SIG-M5 (cell line): ENCODE measurements around the gene KLHL22.
"Not testable (repeated sequence)": the region's sequence is repeated elsewhere in the genome, so short reads cannot be mapped to it uniquely, and the experiment has no call there.

Experiments used
- DNase-seq: peaks from one replicate; lab custom pipeline; 2025; lab: John Stamatoyannopoulos, UW

Gene KLHL22

DNA sequence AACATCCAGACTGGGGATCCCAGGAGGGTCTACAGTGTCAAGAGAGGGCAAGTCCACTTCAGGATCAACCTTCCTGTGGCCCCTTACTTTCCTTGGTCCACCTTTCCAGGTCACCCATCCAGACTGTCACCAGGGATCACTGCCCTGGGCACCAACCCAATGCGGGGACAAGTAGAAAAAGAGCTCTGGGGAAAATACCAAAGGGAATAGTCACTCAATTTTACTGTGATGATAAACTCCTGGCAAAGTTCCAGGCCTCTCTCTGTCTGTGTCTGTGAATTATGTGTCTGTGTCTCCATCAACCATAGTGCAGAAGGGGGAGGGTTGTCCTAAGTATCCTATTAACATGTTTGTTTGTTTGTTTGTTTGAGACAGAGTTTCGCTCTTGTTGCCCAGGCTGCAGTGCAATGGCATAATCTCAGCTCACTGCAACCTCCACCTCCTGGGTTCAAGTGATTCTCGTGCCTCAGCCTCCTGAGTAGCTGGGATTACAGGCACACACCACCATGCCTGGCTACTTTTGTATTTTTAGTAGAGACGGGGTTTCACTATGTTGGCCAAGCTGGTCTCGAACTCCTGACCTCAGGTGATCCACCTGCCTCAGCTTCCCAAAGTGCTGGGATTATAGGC lies 8.8 kb upstream of the KLHL22 start:
- DNase-seq, result not testable (repeated sequence)

DNA sequence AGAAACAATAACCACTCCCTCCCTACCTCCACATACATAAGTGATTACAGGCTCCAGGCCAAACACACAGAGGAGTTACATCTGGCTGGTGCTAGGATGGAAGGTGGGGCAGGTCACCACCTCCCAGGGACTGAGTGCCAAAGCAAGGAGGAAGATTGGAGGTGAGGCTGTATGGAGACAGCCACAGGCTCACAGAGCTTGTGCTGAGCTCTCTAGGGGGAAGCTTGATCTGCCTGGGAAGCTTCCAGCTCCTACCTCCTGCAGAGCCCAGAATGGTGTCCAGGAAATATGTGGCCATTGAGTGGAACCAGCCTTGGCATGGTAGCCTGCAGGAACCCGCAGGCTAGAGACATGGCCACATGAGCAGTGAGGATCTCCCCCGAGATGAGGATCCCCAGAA lies 8.2 kb upstream of the KLHL22 start:
- no peak for DNase-seq

- DNase-seq, result no peak
Observed at GRCh38 chr22:20499769-20500168, 4.2 kb upstream of the KLHL22 start.

GRCh38 chr22:20498913-20499312 lies 3.3 kb upstream of the KLHL22 start:
- no peak for DNase-seq

- no peak for DNase-seq
Observed at GRCh38 chr22:20497426-20497825, 1.8 kb upstream of the KLHL22 start.

- no peak for DNase-seq
Observed at GRCh38 chr22:20495861-20496681, 476 bp upstream of the KLHL22 start.

GRCh38 chr22:20491346-20491745 lies 4.2 kb downstream of the KLHL22 start:
- DNase-seq, result no peak

DNA sequence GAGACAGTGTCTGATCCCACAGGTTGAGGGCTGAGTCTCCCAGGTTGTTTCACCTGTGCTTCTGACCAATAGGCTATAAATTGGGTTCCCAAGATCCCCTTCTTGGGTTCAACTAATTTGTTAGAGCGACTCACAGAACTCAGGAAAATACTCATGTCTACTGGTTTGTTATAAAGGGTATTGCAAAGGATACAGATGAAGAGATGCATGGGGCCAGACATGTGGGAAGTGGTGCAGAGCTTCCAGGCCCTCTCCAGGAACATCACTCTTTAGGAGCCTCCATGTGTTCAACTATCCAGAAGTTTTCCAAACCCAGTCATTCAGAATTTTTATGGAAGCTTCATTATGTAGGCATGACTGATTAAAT lies 4.7 kb downstream of the KLHL22 start:
- no peak for DNase-seq

DNA sequence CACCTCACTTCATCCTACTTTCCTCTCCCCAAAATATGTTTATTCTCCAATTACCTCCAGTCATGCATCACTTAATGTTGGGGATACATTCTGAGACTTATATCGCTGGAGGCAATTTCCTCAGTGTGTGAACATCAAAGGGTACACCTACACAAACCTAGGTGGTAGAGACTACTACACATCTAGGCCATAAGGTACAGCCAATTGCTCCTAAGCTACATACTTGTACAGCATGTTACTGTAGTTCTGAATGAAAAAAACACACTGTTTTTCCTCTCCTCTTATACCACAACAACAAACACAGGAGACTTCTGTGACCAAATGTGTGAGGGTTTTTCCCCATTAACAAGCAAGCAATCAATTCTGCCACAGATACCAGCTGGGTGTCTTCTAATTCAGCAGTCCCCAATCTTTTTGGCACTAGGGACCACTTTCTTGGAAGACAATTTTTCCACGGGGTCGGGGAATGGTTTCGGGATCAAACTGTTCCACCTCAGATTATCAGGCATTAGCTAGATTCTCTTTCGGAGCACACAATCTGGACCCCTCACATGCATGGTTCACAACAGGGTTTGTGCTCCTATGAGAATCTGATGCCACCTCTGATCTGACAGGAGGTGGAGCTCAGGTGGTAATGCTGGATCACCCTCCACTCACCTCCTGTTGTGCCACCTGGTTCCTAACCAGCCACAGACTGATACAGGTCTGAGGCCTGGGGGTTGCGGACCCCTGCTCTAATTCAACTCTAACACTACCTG lies 5.2 kb downstream of the KLHL22 start:
- no peak for DNase-seq

DNA sequence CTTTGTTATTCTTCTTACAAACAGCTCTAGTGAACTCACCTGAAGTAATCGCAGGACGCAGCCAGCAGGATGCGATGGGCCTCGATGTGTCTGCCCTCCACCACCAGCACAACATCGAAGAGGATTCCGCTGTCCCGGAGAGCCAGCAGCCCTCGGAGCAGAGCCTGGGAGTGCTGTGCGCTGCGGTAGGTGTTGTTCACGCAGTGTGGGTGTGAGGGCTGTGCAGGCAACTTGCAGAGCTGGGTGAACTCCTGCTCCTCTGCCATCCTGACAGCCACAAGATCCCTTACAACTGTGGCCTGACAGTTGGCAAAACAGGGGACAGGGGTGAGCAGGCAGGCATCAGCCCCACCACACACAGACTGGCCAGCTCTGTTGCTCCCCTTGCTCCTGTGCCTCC lies 6.6 kb downstream of the KLHL22 start:
- no peak for DNase-seq

DNA sequence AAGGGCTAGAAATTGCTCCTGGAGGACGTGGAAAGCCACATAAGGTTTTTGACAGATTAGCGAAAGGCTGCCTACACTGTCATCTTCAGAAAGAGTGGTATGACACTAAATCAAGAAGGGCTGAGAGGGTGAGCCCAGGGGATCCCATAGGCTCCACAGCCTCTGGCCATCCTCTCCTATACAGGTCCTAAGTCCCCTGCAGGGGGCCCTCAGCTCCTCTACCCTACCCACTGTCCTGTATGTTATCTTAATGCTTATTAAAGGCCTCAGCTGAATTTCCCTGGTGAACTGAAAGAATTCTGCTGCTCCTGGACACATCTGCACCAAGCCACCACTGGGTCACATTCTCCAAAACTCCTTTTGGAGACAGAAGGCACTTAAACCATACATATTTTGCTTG lies 7.9 kb downstream of the KLHL22 start:
- no peak for DNase-seq

GRCh38 chr22:20486229-20486628 lies 9.4 kb downstream of the KLHL22 start:
- DNase-seq, result no peak

- no peak for DNase-seq
Observed at GRCh38 chr22:20484948-20485683, 10.5 kb downstream of the KLHL22 start.

- no peak for DNase-seq
Observed at GRCh38 chr22:20483771-20484170, 11.8 kb downstream of the KLHL22 start.

DNA sequence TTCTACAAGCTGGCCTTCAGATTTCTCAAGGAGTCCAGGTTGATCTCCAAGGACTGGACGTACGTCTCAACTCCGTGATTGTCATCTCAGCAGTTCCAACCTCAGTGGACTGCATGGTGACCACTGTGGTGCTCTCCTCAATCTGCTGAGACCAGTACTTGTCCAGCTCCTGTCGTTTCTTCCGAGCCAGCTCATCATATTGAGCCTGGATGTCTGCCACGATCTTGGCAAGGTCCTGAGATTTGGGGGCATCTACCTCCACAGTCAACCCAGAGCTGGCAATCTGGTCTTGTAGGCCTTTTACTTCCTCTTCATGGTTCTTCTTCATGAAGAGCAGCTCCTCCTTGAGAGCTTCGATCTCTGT lies 12.5 kb downstream of the KLHL22 start:
- DNase-seq, result not testable (repeated sequence)

DNA sequence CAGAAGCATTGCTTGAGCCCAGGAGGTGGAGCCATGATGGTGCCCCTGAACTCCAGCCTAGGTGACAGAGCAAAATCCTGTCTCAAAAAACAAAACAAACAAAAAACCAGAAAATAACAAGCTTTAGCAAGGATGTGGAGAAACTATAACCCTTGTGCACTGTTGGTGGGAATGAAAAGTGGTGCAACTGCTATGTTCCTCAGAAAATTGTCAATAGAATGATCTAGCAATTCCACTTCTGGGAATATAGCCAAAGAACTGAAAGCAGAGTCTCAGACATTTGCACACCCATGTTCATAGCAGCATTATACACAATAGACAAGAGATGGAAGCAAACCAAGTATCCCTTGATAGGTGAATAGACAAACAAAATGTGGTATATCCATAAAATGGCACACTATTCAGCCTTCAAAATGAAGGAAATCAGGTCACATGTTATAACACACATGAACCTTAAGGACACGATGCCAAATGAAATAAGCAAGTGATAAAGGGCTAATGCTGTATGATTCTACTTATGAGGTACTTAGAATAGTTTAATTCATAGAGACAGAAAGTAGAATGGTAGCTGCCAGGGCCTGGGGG lies 15.9 kb downstream of the KLHL22 start:
- DNase-seq, result no peak

- not testable (repeated sequence) for DNase-seq
Observed at GRCh38 chr22:20478059-20478458, 17.5 kb downstream of the KLHL22 start.

GRCh38 chr22:20475569-20475968 lies 20.0 kb downstream of the KLHL22 start:
- DNase-seq, result not testable (repeated sequence)

DNA sequence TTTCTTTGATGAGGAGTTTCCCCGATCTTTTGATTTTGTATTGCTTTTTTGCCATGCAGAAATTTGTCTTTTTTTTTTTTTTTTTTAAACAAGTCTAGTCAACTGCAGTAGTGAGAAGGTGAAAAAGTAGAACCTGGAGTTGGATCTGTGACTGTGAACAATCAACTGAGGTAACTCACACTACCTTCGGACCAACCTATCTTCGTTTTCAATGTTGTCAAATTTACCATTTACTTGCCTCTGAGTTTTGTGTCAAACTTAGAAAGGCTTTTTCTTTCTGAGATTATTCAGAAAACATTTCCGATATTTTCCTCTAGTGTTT lies 20.5 kb downstream of the KLHL22 start:
- DNase-seq, result no peak

- DNase-seq, result no peak
Observed at GRCh38 chr22:20472629-20473442, 22.8 kb downstream of the KLHL22 start.

GRCh38 chr22:20471126-20471833 lies 24.3 kb downstream of the KLHL22 start:
- no peak for DNase-seq
